T47D (cell line): ENCODE data around the gene UBXN11.

ENCODE experiments used
- DNase-seq, 2 experiments: peaks; one replicate each; pipeline versions ENCODE4 v3.0.0 to v3.0.0-alpha.2; 2011 to 2012; ENCODE audit warnings: low read depth in 1 of 2, low spot score in 1 of 2
- JUND ChIP-seq: IDR thresholded peaks from 2 replicates; pipeline ENCODE4 v1.6.1; 2012; ENCODE audit warnings: low read depth
- in situ Hi-C: cut with HindIII; loops from 2 replicates; pipeline ENCODE4 v1.10.0; 2016; ENCODE audit warnings: low sequenced_read_pairs, low pct_unique_long_range_greater_than_20kb

The UBXN11 gene

GRCh38 chr1:26283279-26283853 is 23.1 kb downstream of the UBXN11 start:
- no peak for DNase-seq
- in situ Hi-C loops = no loop called here
- TF ChIP-seq JUND = no peak

- in situ Hi-C loops = no loop called here
Measured at GRCh38 chr1:26282401-26282918, 24.0 kb downstream of the UBXN11 start.

DNA sequence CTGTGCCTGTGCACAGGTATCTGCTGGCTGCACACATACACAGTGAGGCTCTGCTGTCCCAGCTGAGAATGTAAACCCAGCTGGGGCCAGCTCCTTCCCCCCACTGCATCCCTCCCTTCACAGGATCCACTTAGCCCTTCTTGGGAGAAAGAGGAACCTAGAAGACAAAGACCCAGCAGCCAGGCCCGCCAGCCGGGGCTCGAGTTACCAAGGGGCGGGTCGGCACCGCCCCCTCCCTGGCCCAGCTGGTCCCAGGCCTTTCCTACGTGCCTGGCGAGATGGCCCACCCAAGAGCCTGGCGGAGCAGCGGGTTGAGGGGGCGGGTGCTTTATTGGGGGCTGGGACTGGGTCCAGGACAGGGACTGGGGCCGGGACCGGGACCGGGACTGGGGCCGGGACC is 24.5 kb downstream of the UBXN11 start:
- no peak for TF ChIP-seq JUND
- in situ Hi-C loops = no loop called here
- no peak for DNase-seq

More at GRCh38 chr1:26282401-26282918, 24.0 kb downstream of the UBXN11 start:
- no peak for DNase-seq
- TF ChIP-seq JUND = no peak

GRCh38 chr1:26281091-26281958 is 25.1 kb downstream of the UBXN11 start:
- no peak for TF ChIP-seq JUND
- in situ Hi-C loops = no loop called here
- DNase-seq = no peak

DNA sequence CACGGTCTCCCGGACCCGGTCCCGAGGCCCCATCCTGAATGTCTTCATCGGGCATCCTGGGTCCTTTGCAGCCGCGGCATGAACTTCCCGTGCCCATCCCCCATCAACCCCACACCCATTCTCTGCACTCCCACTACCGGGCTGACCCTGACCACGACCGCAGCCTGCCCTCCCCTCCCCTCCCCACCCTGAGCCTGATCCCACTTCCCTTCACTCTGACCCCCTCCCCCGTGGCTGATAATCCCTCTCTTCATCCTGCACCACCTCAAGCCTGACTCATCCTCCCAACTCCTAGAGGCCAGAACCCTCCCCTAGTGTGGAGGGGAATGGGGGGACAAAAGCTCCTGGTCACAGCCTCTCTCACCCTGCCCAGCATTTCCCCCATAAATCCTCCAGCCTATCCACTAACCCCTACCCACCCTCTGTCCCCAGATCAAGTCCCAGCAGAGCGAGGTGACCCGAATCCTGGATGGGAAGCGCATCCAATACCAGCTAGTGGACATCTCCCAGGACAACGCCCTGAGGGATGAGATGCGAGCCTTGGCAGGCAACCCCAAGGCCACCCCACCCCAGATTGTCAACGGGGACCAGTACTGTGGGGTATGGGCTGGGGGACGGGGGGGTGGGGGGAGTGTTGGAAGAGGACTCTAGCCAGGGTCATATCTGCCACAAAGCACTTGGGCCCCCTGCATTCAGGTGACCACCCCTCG is 25.9 kb downstream of the UBXN11 start:
- DNase-seq = no peak
- no peak for TF ChIP-seq JUND
- in situ Hi-C loops = no loop called here

DNA sequence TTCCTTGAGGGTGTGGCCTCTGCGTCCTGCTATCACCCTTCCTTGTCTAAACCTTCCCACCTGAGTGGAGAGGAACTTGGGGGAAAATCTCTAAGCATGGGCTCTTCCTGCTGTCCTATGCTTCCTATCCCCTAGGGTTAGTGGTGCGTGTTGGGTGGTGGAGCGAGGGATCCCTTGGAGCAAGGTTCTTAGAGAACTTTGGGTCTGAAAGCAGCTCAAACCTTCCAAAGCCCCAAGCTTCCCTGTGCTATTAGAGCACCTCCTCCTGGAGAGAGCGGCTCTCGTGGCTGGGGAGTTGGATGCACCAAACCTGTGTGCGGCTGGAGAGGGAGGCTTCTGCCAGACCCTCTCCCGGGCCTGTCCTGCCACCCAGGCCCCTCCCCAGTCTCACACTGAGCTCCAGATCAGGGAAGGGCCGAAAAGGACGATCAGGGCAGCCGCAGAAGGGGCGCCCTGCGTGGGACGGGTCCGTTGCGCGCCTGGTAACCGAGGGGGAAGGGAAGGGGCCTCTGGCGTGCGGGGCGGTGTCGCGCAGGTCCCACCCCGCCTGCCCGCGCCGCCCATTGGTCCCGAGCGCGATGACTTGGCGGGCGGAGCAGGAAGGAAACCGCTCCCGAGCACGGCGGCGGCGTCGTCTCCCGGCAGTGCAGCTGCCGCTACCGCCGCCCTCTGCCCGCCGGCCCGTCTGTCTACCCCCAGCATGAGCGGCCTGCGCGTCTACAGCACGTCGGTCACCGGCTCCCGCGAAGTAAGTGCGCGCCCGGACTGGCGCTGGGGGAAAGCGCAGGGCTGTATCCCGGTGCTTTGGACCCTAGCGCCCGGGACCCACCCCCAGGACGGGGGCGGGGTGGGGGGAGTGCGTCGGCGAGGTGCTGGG is 26.7 kb downstream of the UBXN11 start, which contains the start of gene SH3BGRL3:
Gene SH3BGRL3 (plus strand): TSS at position 631 of the 877 bp plus-strand sequence. CDS start 70 bp downstream, at position 701.
- TF ChIP-seq JUND = no peak
- DNase-seq = peak; percentile 56 to 71
- in situ Hi-C loops = no loop called here

- TF ChIP-seq JUND = no peak
- DNase-seq = no peak
- in situ Hi-C loops = no loop called here
Measured at GRCh38 chr1:26278724-26279455, 27.5 kb downstream of the UBXN11 start.

GRCh38 chr1:26278303-26278702 is 28.1 kb downstream of the UBXN11 start:
- TF ChIP-seq JUND = no peak
- in situ Hi-C loops = no loop called here
- DNase-seq = no peak

GRCh38 chr1:26277719-26278118 is 28.7 kb downstream of the UBXN11 start:
- TF ChIP-seq JUND = no peak
- in situ Hi-C loops = no loop called here
- DNase-seq = no peak

GRCh38 chr1:26277261-26277661 is 29.2 kb downstream of the UBXN11 start:
- no peak for TF ChIP-seq JUND
- in situ Hi-C loops = no loop called here
- no peak for DNase-seq

- in situ Hi-C loops = no loop called here
- TF ChIP-seq JUND = no peak
- DNase-seq = no peak
Measured at GRCh38 chr1:26276432-26276838, 30.0 kb downstream of the UBXN11 start.
